GM21717 (cell line): ENCODE measurements around the gene LRRC1.
"Not testable (repeated sequence)": the region's sequence is repeated elsewhere in the genome, so short reads cannot be mapped to it uniquely, and the experiment has no call there.

Experiments
- ATAC-seq: cut with Tn5 transposase; IDR thresholded peaks from one replicate; pipeline ENCODE4 v1.9.1; 2021; ENCODE audit warnings: mild to moderate bottlenecking, moderate library complexity; ENCODE audit not compliant: unreplicated experiment

The LRRC1 gene

GRCh38 chr6:53794720-53795339 is at the start of gene LRRC1:
Gene LRRC1 (plus strand): TSS chr6:53795005. CDS start chr6:53795257, 252 bp downstream.
- peak; percentile 72 for ATAC-seq

- no peak for ATAC-seq
These were observed 48.2 kb upstream of the LRRC1 start for GRCh38 chr6:53746442-53747103.

- ATAC-seq = no peak
These were observed 44.7 kb upstream of the LRRC1 start for GRCh38 chr6:53750052-53750650.

- no peak for ATAC-seq
These were observed 43.4 kb upstream of the LRRC1 start for GRCh38 chr6:53751417-53751816.

- ATAC-seq = no peak
These were observed 42.4 kb upstream of the LRRC1 start for GRCh38 chr6:53752440-53752839.

- no peak for ATAC-seq
These were observed 41.9 kb upstream of the LRRC1 start for GRCh38 chr6:53752856-53753255.

- ATAC-seq = no peak
These were observed 40.5 kb upstream of the LRRC1 start for GRCh38 chr6:53754330-53754729.

- no peak for ATAC-seq
These were observed 38.4 kb upstream of the LRRC1 start for GRCh38 chr6:53756396-53756795.

- no peak for ATAC-seq
These were observed 36.3 kb upstream of the LRRC1 start for GRCh38 chr6:53758496-53758895.

- no peak for ATAC-seq
These were observed 33.8 kb upstream of the LRRC1 start for GRCh38 chr6:53761036-53761435.

GRCh38 chr6:53765270-53765669 is 29.5 kb upstream of the LRRC1 start:
- ATAC-seq = no peak

GRCh38 chr6:53766930-53767329 is 27.9 kb upstream of the LRRC1 start:
- no peak for ATAC-seq

GRCh38 chr6:53767941-53768340 is 26.9 kb upstream of the LRRC1 start:
- ATAC-seq = no peak

GRCh38 chr6:53768636-53769035 is 26.2 kb upstream of the LRRC1 start:
- ATAC-seq = no peak

GRCh38 chr6:53770780-53771249 is 24.0 kb upstream of the LRRC1 start:
- no peak for ATAC-seq

GRCh38 chr6:53771785-53772624 is 22.8 kb upstream of the LRRC1 start:
- no peak for ATAC-seq

GRCh38 chr6:53773044-53773696 is 21.6 kb upstream of the LRRC1 start:
- no peak for ATAC-seq

- ATAC-seq = not testable (repeated sequence)
These were observed 18.7 kb upstream of the LRRC1 start for GRCh38 chr6:53776152-53776551.

GRCh38 chr6:53784991-53785390 is 9.8 kb upstream of the LRRC1 start:
- not testable (repeated sequence) for ATAC-seq

- ATAC-seq = no peak
These were observed 8.0 kb upstream of the LRRC1 start for GRCh38 chr6:53786832-53787231.

GRCh38 chr6:53790886-53791285 is 3.9 kb upstream of the LRRC1 start:
- ATAC-seq = no peak
